IMR-90 (cell line): ENCODE results near the gene DESI1. TPM values are rescaled to one million over a fixed set of nuclear protein-coding genes. Genes with fewer than 3 reads are reported as not detected.
A peak's percentile ranks its signal among the peaks of the same experiment; 100 is the strongest.

ENCODE experiments used
- ATAC-seq: fragments of 200-7000 bp; cut with Tn5 transposase; 2 replicates; pipeline ENCODE4 v1.9.1; 2020; ENCODE audit warnings: low read depth, mild to moderate bottlenecking, moderate library complexity
- BruUV-seq: library from RNA; stranded (reverse); fragments of 400-500 nt; replicated peaks from 2 replicates; lab custom pipeline; 2021; lab: Mats Ljungman, UMichigan
- CTCF ChIA-PET: fragments of 300-600 bp; formaldehyde crosslinking; extraction: SDS; loops from one replicate; lab custom pipeline; 2021; ENCODE audit warnings: antibody characterized with exemption; lab: Yijun Ruan, JAX
- POLR2A ChIA-PET: fragments of 300-600 bp; sonication (Branson Sonifier 250); formaldehyde crosslinking; loops from one replicate; lab custom pipeline; 2022; ENCODE audit warnings: antibody characterized with exemption; ENCODE audit not compliant: unreplicated experiment; lab: Charles Lee
- DNase-seq: peaks from one replicate; pipeline ENCODE4 v3.0.0; 2013
- H2AFZ ChIP-seq: replicated peaks from 2 replicates; pipeline ENCODE3; 2013; ENCODE audit warnings: low read length, mild to moderate bottlenecking; ENCODE audit not compliant: poor library complexity
- H2AK5ac ChIP-seq: 2 replicates; pipeline ENCODE4 v1.6.1; 2013; ENCODE audit warnings: low read depth, low read length, inconsistent platforms
- H2AK9ac ChIP-seq: replicated peaks from 2 replicates; pipeline ENCODE3; 2013; ENCODE audit warnings: mild to moderate bottlenecking, low read depth, low read length, moderate library complexity; ENCODE audit not compliant: poor library complexity
- H2BK120ac ChIP-seq: 2 replicates; pipeline ENCODE4 v1.6.1; 2013; ENCODE audit warnings: low read depth, low read length, inconsistent platforms
- H2BK15ac ChIP-seq: 3 replicates; pipeline ENCODE4 v1.6.1; 2013; ENCODE audit warnings: low read depth, low read length, inconsistent platforms
- H2BK20ac ChIP-seq: 2 replicates; pipeline ENCODE4 v1.6.1; 2013; ENCODE audit warnings: low read depth, mild to moderate bottlenecking, inconsistent platforms, low read length, moderate library complexity
- H2BK5ac ChIP-seq: 2 replicates; pipeline ENCODE4 v1.6.1; 2013; ENCODE audit warnings: mild to moderate bottlenecking, low read depth, low read length, inconsistent platforms; ENCODE audit not compliant: poor library complexity, severe bottlenecking
- H3K14ac ChIP-seq: replicated peaks from 2 replicates; pipeline ENCODE4 v1.6.1; 2013; ENCODE audit warnings: low read depth, low read length, inconsistent platforms
- H3K18ac ChIP-seq: 2 replicates; pipeline ENCODE4 v1.6.1; 2013; ENCODE audit warnings: low read depth, low read length, control low read depth
- H3K23ac ChIP-seq: 2 replicates; pipeline ENCODE4 v1.6.1; 2013; ENCODE audit warnings: low read depth, low read length, inconsistent platforms
- H3K27ac ChIP-seq: 2 replicates; pipeline ENCODE4 v1.5.1; 2013; ENCODE audit warnings: mild to moderate bottlenecking, control low read depth, low read length; ENCODE audit not compliant: insufficient read depth
- H3K27me3 ChIP-seq: 2 replicates; pipeline ENCODE4 v1.6.1; 2013; ENCODE audit warnings: low read length; ENCODE audit not compliant: control insufficient read depth, insufficient read depth
- H3K36me3 ChIP-seq: 2 replicates; pipeline ENCODE4 v1.6.1; 2013; ENCODE audit warnings: low read length, mixed read lengths; ENCODE audit not compliant: control insufficient read depth, insufficient read depth
- H3K4ac ChIP-seq: 2 replicates; pipeline ENCODE4 v1.6.1; 2013; ENCODE audit warnings: low read depth, low read length, inconsistent platforms
- H3K4me1 ChIP-seq: 2 replicates; pipeline ENCODE4 v1.6.1; 2013; ENCODE audit warnings: low read length, mixed read lengths; ENCODE audit not compliant: control insufficient read depth, insufficient read depth
- H3K4me2 ChIP-seq: 2 replicates; pipeline ENCODE4 v1.6.1; 2013; ENCODE audit warnings: low read depth, mild to moderate bottlenecking, control low read depth, low read length, moderate library complexity
- H3K4me3 ChIP-seq: 2 replicates; pipeline ENCODE4 v1.5.1; 2013; ENCODE audit warnings: low read depth, mild to moderate bottlenecking, control low read depth, low read length, moderate library complexity; ENCODE audit not compliant: insufficient read depth
- H3K56ac ChIP-seq: 2 replicates; pipeline ENCODE4 v1.6.1; 2013; ENCODE audit warnings: low read length, inconsistent platforms; ENCODE audit not compliant: insufficient read depth; ENCODE audit errors: extremely low read depth
- H3K79me1 ChIP-seq, 2 experiments: 2 replicates each; pipeline ENCODE4 v1.6.1; 2013; ENCODE audit warnings: low read length in 2 of 2, inconsistent platforms in 1 of 2, low read depth in 1 of 2
- H3K9ac ChIP-seq: 2 replicates; pipeline ENCODE4 v1.6.1; 2013; ENCODE audit warnings: low read depth, low read length, control low read depth
- H3K9me1 ChIP-seq: 2 replicates; pipeline ENCODE4 v1.6.1; 2013; ENCODE audit warnings: low read length, inconsistent platforms; ENCODE audit not compliant: insufficient read depth
- H3K9me3 ChIP-seq: 2 replicates; pipeline ENCODE4 v1.6.1; 2013; ENCODE audit warnings: low read length; ENCODE audit not compliant: control insufficient read depth, insufficient read depth
- H4K20me1 ChIP-seq: 2 replicates; pipeline ENCODE4 v1.6.1; 2013; ENCODE audit warnings: low read length, inconsistent platforms; ENCODE audit not compliant: insufficient read depth
- H4K5ac ChIP-seq: 2 replicates; pipeline ENCODE4 v1.6.1; 2013; ENCODE audit warnings: mild to moderate bottlenecking, low read depth, low read length, control low read depth
- H4K8ac ChIP-seq, 2 experiments: 2 replicates each; pipeline ENCODE4 v1.6.1; 2013; ENCODE audit warnings: low read depth in 2 of 2, low read length in 2 of 2, control low read depth in 1 of 2, inconsistent platforms in 1 of 2
- H4K91ac ChIP-seq: 2 replicates; pipeline ENCODE4 v1.6.1; 2013; ENCODE audit warnings: low read depth, low read length, inconsistent platforms; ENCODE audit not compliant: insufficient read depth
- BHLHE40 ChIP-seq: fragments of 150-350 bp; IDR thresholded peaks from 2 replicates; pipeline ENCODE4 v1.6.1; 2016; ENCODE audit warnings: mild to moderate bottlenecking, low read depth, low read length
- CEBPB ChIP-seq: IDR thresholded peaks from 2 replicates; pipeline ENCODE4 v1.6.1; 2012; ENCODE audit warnings: low read depth, low read length, improper control_type of control experiment
- CHD1 ChIP-seq: IDR thresholded peaks from 2 replicates; pipeline ENCODE4 v1.6.1; 2012; ENCODE audit warnings: low read depth, low read length, improper control_type of control experiment
- FOS ChIP-seq: fragments of 150-350 bp; IDR thresholded peaks from 2 replicates; pipeline ENCODE4 v1.6.1; 2016; ENCODE audit warnings: low read depth, low read length
- MAFK ChIP-seq: IDR thresholded peaks from 2 replicates; pipeline ENCODE4 v1.6.1; 2012; ENCODE audit warnings: low read depth, low read length, improper control_type of control experiment
- MXI1 ChIP-seq: IDR thresholded peaks from 2 replicates; pipeline ENCODE4 v1.6.1; 2012; ENCODE audit warnings: low read depth, mild to moderate bottlenecking, low read length, moderate library complexity, borderline replicate concordance
- RAD21 ChIP-seq: IDR thresholded peaks from 2 replicates; pipeline ENCODE4 v1.6.1; 2012; ENCODE audit warnings: low read length, improper control_type of control experiment
- RCOR1 ChIP-seq: IDR thresholded peaks from 2 replicates; pipeline ENCODE4 v1.6.1; 2012; ENCODE audit warnings: mild to moderate bottlenecking, low read length, improper control_type of control experiment; ENCODE audit not compliant: insufficient replicate concordance
- RFX5 ChIP-seq: IDR thresholded peaks from 2 replicates; pipeline ENCODE4 v1.8.0; 2012; ENCODE audit warnings: low read depth, mild to moderate bottlenecking, low read length, moderate library complexity
- WGBS, 2 experiments: methylation state at CpG; one replicate each; pipeline versions ENCODE4 v1.1.5 to v1.1.7; 2013; ENCODE audit warnings: missing lambda C conversion rate in 2 of 2; ENCODE audit not compliant: insufficient read length in 1 of 2; ENCODE audit errors: extremely low coverage in 2 of 2; 5-methylcytosine and 5-hydroxymethylcytosine counted together
- dilution Hi-C: fragments of 300-500 bp; cut with HindIII; formaldehyde crosslinking; loops from one replicate; pipeline ENCODE4 v1.14.3; 2018; ENCODE audit warnings: low sequenced_read_pairs; ENCODE audit not compliant: unreplicated experiment
- in situ Hi-C: fragments of 300-500 bp; cut with MboI; formaldehyde crosslinking; loops from 3 replicates; pipeline ENCODE4 v1.14.3; 2019; ENCODE audit warnings: low sequenced_read_pairs, inconsistent platforms, mixed read lengths
- intact Hi-C: fragments of 100-400 bp; cut with micrococcal nuclease; formaldehyde crosslinking; loops from 2 replicates; pipeline ENCODE4 v1.10.0; 2022
- polyA plus RNA-seq, 3 experiments: library from polyadenylated mRNA; depleted of rRNA; stranded (reverse); fragments of >200 nt; gene quantifications; 2 replicates each; pipeline ENCODE4 v1.2.3, GENCODE V29; 2012; ENCODE audit warnings: low replicate concordance in 1 of 3
- total RNA-seq: library from RNA; depleted of rRNA; stranded (reverse); fragments of >200 nt; gene quantifications from 2 replicates; pipeline ENCODE4 v1.2.3, GENCODE V29; 2012
- TF ChIP-seq, protein P1 (sequence below): fragments of 150-350 bp; IDR thresholded peaks from 2 replicates; pipeline ENCODE4 v1.6.1; 2017; ENCODE audit warnings: mild to moderate bottlenecking, antibody characterized with exemption, low read length, low read depth

The DESI1 gene
- total and polyA plus RNA-seq, 2 of the 4 experiments (the other 2 are of a cell fraction), result 14.5 to 24.9 TPM

DNA sequence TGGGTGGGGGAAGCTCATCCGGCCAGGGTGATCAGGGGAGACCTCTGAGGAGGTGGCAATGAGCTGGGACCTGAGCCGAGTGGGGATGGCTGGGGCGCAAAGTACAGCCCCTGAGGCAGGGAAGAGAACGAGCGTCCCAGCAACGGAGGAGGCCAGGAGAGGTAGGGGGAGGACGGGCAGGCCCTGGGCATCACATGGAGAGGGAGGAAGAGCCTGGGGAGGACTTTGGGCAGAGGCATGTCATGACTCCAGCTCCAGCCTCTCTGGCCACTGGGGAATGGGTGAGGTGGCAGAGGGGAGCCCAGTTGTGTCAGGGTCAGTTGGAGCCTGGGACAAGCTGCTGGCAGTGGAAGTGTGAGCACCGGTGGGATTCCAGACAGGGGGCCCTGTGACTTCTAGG is 42.7 kb downstream of the DESI1 start:
- Histone ChIP-seq H3K56ac (no peak overlapping the region), H2AFZ (no peak overlapping the region), H2BK15ac (no peak overlapping the region), H4K91ac (no peak overlapping the region), H2AK9ac (peak overlapping the region; percentile 70), H3K14ac (no peak overlapping the region), H3K9me1 (no peaks in the 10 kb centered on the region; the same call in 1 of the 2 replicates), H2BK5ac (no peak overlapping the region), H3K4me2 (no peak overlapping the region), H3K27me3 (no peaks in the 10 kb centered on the region), H3K9ac (no peak overlapping the region), H2AK5ac (no peak overlapping the region), H4K20me1 (peaks cover 3% of the 10 kb centered on the region), H4K8ac (peak overlapping the region in 1 of 2 experiments; percentile 14; a peak in 1 of 4 replicates), H3K9me3 (no peaks in the 10 kb centered on the region), H3K4me1 (peaks cover 7% of the 10 kb centered on the region; the same call in 1 of the 2 replicates), H2BK120ac (no peak overlapping the region), H3K18ac (no peak overlapping the region), H3K36me3 (peaks cover 68% of the 10 kb centered on the region), H3K27ac (no peak overlapping the region), H2BK20ac (no peak overlapping the region), H3K4me3 (no peak overlapping the region), H4K5ac (no peak overlapping the region), H3K4ac (no peak overlapping the region), H3K79me1 (peaks cover 3 to 40% of the 10 kb centered on the region in 2 experiments), H3K23ac (no peak overlapping the region)
- POLR2A ChIA-PET, result no interaction called here
- WGBS, 2 experiments, result 97% methylated on average over 5 of the region's 8 CpGs; no CpG with 5 or more reads in 1 of the 2 experiments
- TF ChIP-seq FOS, result no peak
- TF ChIP-seq RCOR1, result no peak
- TF ChIP-seq RAD21, result no peak
- TF ChIP-seq CHD1, result no peak
- TF ChIP-seq CEBPB, result no peak
- TF ChIP-seq, protein P1, sequence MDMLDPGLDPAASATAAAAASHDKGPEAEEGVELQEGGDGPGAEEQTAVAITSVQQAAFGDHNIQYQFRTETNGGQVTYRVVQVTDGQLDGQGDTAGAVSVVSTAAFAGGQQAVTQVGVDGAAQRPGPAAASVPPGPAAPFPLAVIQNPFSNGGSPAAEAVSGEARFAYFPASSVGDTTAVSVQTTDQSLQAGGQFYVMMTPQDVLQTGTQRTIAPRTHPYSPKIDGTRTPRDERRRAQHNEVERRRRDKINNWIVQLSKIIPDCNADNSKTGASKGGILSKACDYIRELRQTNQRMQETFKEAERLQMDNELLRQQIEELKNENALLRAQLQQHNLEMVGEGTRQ, result no peak
- no peak for TF ChIP-seq RFX5
- no peak for TF ChIP-seq BHLHE40
- TF ChIP-seq MAFK, result no peak
- no peak for TF ChIP-seq MXI1
- CTCF ChIA-PET, result no interaction called here
- dilution Hi-C loops (no loop called here), in situ Hi-C loops (no loop called here), intact Hi-C loops (no loop called here)
- DNase-seq (no peak), ATAC-seq (no peak)
- no TSS peak for BruUV-seq
